GM18499 (cell line): ENCODE results near the gene FREM1.

Experiments used
- ATAC-seq: cut with Tn5 transposase; IDR thresholded peaks from one replicate; pipeline ENCODE4 v1.9.1; 2021; ENCODE audit warnings: moderate number of reproducible peaks; ENCODE audit not compliant: insufficient read depth, unreplicated experiment

The FREM1 gene

GRCh38 chr9:14719231-14719923 is 190.9 kb downstream of the FREM1 start:
- no peak for ATAC-seq

- ATAC-seq: no peak
These were observed 195.1 kb downstream of the FREM1 start for GRCh38 chr9:14715102-14715501.

GRCh38 chr9:14713187-14713767 is 197.0 kb downstream of the FREM1 start:
- no peak for ATAC-seq

- no peak for ATAC-seq
These were observed 199.4 kb downstream of the FREM1 start for GRCh38 chr9:14710804-14711203.

- ATAC-seq: peak; percentile 63
These were observed 203.6 kb downstream of the FREM1 start for GRCh38 chr9:14706530-14707140.

GRCh38 chr9:14705079-14705478 is 205.1 kb downstream of the FREM1 start:
- ATAC-seq: no peak

GRCh38 chr9:14704281-14704680 is 205.9 kb downstream of the FREM1 start:
- no peak for ATAC-seq

- no peak for ATAC-seq
These were observed 208.0 kb downstream of the FREM1 start for GRCh38 chr9:14702200-14702720.

GRCh38 chr9:14693251-14693861 is 216.9 kb downstream of the FREM1 start, which contains the start of gene ZDHHC21:
Gene ZDHHC21, minus strand, starts transcription at chr9:14693432. Its CDS starts 19,092 bp downstream, at chr9:14674340.
- peak; percentile 43 for ATAC-seq

GRCh38 chr9:14692470-14693250 is 217.6 kb downstream of the FREM1 start:
- ATAC-seq: peak; percentile 9

- ATAC-seq: no peak
These were observed 219.1 kb downstream of the FREM1 start for GRCh38 chr9:14690948-14691730.

- ATAC-seq: no peak
These were observed 223.0 kb downstream of the FREM1 start for GRCh38 chr9:14687042-14687719.

- no peak for ATAC-seq
These were observed 224.1 kb downstream of the FREM1 start for GRCh38 chr9:14686168-14686567.
